Measurements from ENCODE around the gene ABCA4. TPM values are rescaled to one million over a fixed set of nuclear protein-coding genes. Genes with fewer than 3 reads are reported as not detected.

The ABCA4 gene
- total and polyA plus RNA-seq, 2 of the 8 experiments (the other 6 are each of a cell fraction or from before 2014, with no cell fraction given), result 0.06 TPM; not detected in 1

DNA sequence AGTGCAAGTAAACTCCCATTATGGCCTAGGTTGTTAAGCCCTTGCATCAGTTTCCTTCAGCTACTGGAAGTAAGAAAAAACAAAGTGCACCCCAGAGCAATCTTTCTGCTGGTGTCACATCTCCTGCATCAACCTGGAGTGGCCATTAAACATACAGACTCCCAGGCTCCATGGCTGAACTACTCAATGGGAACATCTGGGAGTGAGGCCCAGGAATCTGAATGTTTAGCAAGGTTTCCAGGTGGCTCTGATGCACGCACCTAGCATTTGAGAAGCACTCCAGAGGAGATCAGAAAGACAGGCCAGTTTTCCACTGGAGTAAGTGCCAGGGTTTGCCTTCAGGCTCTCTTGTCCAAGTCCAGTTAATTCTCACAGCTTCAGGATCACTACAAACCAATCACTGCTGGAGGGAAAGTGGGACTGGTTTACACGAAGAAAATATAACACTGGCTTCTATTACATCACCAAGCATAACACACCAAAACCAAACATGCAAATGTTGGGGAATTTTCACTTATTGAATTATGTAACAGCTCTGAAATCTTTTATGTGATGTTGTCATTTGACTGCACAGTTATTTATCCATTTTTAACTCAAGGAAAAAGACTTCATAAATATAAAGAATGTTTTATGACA lies 22.3 kb upstream of the ABCA4 start:
- WGBS, 2 experiments (ENCODE audit: extremely low coverage in 1 of 2, insufficient coverage in 1 of 2, insufficient read length in 1 of 2, insufficient replicate concordance in 2 of 2, low coverage in 1 of 2, low lambda C conversion rate in 2 of 2, missing lambda C conversion rate in 1 of 2), result 87% methylated on average over 2 of the region's 2 CpGs; no CpG with 5 or more reads in 1 of the 2 experiments
- H2AFZ ChIP-seq (ENCODE audit: low read length), result no peak overlapping the region

More for the DNA sequence above, 22.3 kb upstream of the ABCA4 start:
- no peak for DNase-seq (ENCODE audit: low read depth in 1 of 2, low spot score in 2 of 2)
- TF ChIP-seq, protein P1, sequence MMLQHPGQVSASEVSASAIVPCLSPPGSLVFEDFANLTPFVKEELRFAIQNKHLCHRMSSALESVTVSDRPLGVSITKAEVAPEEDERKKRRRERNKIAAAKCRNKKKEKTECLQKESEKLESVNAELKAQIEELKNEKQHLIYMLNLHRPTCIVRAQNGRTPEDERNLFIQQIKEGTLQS (IDR thresholded peaks at IDR 0.05; ENCODE audit: insufficient read depth, low read depth, low read length), result 0 out of 2 replicates have a peak, but pooled peaks have one; percentile 50
- TF ChIP-seq PHF8 (conservative IDR thresholded peaks at IDR 0.05; ENCODE audit: low read depth, low read length), result no peak
- H3K9me3 ChIP-seq (ENCODE audit: insufficient read depth in 2 of 2, low read depth in 1 of 2, low read length in 1 of 2), result no peaks in the 10 kb centered on the region
- H4K8ac ChIP-seq (ENCODE audit: extremely low read depth, insufficient read depth, low read length), result no peak overlapping the region
- H4K91ac ChIP-seq (replicated peaks; ENCODE audit: insufficient read length, low read length), result no peak overlapping the region
- H2BK120ac ChIP-seq (replicated peaks; ENCODE audit: low read depth, low read length), result no peak overlapping the region
- CTCF ChIA-PET (ENCODE audit: partially characterized antibody), result interaction anchor here (0.8 to 1.4 kb wide), 2 partner anchors 9 to 81 kb away, joined by 3 read pairs; no protein-coding TSS in a partner anchor
- no peak overlapping the region for H2BK5ac ChIP-seq (ENCODE audit: low read depth, low read length)
- H3K23ac ChIP-seq (ENCODE audit: insufficient read length), result no peak overlapping the region
- H3K4me3 ChIP-seq (ENCODE audit: extremely low read depth in 1 of 4, insufficient read depth in 2 of 4, low read depth in 3 of 4, low read length in 4 of 4), result no peak overlapping the region
- H3K27me3 ChIP-seq (replicated peaks in 1 of 4; ENCODE audit: control insufficient read depth in 3 of 4, extremely low read depth in 1 of 4, insufficient read depth in 3 of 4, low read length in 3 of 4), result no peaks in the 10 kb centered on the region
- no peak overlapping the region for H3K4me2 ChIP-seq (ENCODE audit: insufficient read depth in 1 of 2, low read depth in 2 of 2, low read length in 2 of 2)
- H3K4me1 ChIP-seq (replicated peaks in 1 of 4; ENCODE audit: control insufficient read depth in 3 of 4, insufficient read depth in 4 of 4, low read length in 3 of 4), result peaks cover 0 to 4% (median 1%) of the 10 kb centered on the region in 4 experiments; a peak in 2 of 7 replicates
- no peak overlapping the region for H4K5ac ChIP-seq (ENCODE audit: insufficient read length, low read depth, low read length)
- no peak overlapping the region for H2AK5ac ChIP-seq (ENCODE audit: low read depth, low read length)
- H3K18ac ChIP-seq (ENCODE audit: extremely low read depth, low read length), result no peak overlapping the region
- no peak overlapping the region for H3K4ac ChIP-seq (replicated peaks; ENCODE audit: insufficient read length, low read depth, low read length)
- no peaks in the 10 kb centered on the region for H4K20me1 ChIP-seq (replicated peaks in 1 of 2; ENCODE audit: control insufficient read depth in 1 of 2, insufficient read depth in 2 of 2, low read length in 2 of 2)
- no peaks in the 10 kb centered on the region for H3K79me1 ChIP-seq (ENCODE audit: low read depth, low read length)
- no peaks in the 10 kb centered on the region for H3K79me2 ChIP-seq (ENCODE audit: control insufficient read depth in 1 of 2, insufficient read depth in 2 of 2, low read length in 2 of 2)
- H3K36me3 ChIP-seq (ENCODE audit: control insufficient read depth in 2 of 4, insufficient read depth in 4 of 4, low read length in 3 of 4), result no peaks in the 10 kb centered on the region
- H3K9ac ChIP-seq (replicated peaks in 1 of 4; ENCODE audit: extremely low read depth in 1 of 4, low read depth in 3 of 4, low read length in 3 of 4), result no peak overlapping the region
- POLR2A ChIA-PET (ENCODE audit: partially characterized antibody), result no interaction called here
- H3K27ac ChIP-seq (ENCODE audit: low read depth, low read length), result no peak overlapping the region
- no peak overlapping the region for H3K14ac ChIP-seq (ENCODE audit: insufficient read length)
- H3K56ac ChIP-seq (replicated peaks; ENCODE audit: insufficient read length, low read depth, low read length), result no peak overlapping the region
- no peak overlapping the region for H2BK15ac ChIP-seq (ENCODE audit: low read length)
- H2BK12ac ChIP-seq (ENCODE audit: low read depth, low read length), result no peak overlapping the region
- H2BK20ac ChIP-seq (ENCODE audit: low read length), result no peak overlapping the region
- no peak for FAIRE-seq
- H3K23me2 ChIP-seq (ENCODE audit: low read depth, low read length), result no peaks in the 10 kb centered on the region
